ENCODE results near the gene RAB8B.

The RAB8B gene

DNA sequence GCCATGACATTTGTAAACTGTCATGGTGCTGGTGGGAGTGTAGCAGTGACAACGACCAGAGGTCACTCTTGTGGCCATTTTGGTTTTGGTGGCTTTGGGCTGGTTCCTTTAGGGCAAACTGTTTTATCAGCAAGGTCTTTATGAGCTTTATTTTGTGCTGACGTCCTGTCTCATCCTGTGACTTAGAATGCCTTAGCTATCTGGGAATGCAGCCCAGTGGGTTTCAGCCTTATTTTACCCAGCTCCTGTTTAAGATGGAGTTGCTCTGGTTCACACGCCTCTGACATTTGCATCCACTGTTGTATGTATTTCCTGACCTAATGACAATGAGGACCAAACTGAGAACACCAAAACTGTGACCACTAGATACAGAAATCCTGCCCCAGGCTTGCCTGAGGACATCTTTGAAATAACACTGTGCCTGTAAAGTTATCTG is 37.6 kb downstream of the RAB8B start:
- no peak for TF ChIP-seq CTCF (IDR thresholded peaks at IDR 0.05)

DNA sequence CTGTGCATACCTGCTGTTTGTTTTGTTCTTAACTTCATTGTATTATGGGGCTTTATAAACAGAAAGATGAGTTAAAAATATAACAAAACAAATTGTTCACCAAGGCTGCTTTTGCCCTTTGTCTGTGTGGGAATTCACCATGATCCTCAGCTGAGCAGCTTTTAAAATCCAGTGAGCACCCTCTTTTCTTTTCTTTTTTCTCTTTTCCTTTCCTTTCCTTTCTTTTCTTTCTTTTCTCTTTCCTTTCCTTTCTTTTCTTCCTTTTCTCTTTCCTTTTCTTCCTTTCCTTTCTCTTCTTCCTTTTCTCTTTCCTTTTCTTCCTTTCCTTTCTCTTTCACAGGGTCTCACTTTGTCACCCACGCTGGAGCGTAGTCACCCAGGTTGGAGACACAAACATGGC is 38.3 kb downstream of the RAB8B start:
- no peak for TF ChIP-seq CTCF (IDR thresholded peaks at IDR 0.05)

GRCh38 chr15:63231206-63231605 is 41.8 kb downstream of the RAB8B start:
- TF ChIP-seq CTCF (IDR thresholded peaks at IDR 0.05), result no peak

- TF ChIP-seq CTCF (IDR thresholded peaks at IDR 0.05), result no peak
Observed at GRCh38 chr15:63231706-63232105, 42.3 kb downstream of the RAB8B start.

DNA sequence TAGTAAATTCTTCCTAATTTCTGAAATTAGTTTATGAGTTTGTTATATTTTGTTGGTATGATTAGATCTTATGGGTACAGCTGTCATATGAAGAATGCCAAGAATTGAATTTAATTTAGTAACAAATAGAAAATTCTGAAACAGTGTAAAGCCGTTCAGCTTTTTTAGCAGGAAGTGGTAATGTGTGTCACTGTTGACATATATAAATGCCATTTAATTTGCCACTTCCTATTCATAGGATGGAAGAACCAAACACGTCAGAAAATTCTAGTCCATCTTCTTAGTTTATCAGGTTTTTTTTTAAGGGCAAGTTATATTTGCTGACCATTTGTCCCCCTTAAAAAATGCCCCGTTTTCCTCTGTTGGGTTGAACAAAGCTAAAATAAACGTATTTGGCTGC is 43.0 kb downstream of the RAB8B start:
- no peak for TF ChIP-seq CTCF (IDR thresholded peaks at IDR 0.05)

- TF ChIP-seq CTCF (IDR thresholded peaks at IDR 0.05), result no peak
Observed at GRCh38 chr15:63232943-63233342, 43.5 kb downstream of the RAB8B start.

DNA sequence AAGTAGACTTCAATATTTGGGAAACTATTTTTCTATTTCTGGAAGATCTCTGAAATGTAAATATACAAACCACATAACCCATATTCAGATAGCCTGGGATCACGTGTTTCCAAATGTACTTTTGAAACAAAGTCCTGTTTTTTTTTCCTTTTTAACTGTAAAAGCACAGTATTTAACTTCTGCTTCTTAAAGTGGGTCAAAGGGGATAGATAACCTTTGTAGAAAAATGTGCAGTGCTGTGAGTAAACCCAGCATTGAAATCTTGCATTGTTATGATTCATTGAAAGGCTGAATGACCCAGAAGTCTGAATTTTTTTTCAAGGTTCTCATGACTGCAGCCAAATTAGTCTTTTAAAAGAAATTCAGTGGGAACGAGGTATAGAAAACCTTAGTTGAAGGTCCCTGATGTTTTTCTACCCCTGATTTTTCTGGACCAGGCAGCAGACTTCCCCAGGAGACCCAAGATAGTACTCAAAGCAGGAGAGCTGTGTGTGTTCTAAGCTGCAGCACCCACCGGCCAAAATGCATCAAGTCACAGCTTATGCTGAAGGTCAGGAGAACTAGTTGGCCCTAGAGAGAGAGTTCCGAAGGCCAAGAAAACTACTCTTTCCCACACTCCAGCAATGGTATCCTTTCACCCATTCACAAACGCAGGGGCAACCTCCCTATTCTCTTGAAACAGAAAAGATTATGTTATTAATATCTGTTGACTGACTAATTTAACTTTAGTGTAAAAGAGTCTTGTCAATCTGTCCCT is 44.4 kb downstream of the RAB8B start:
- no peak for TF ChIP-seq CTCF (IDR thresholded peaks at IDR 0.05)

GRCh38 chr15:63234451-63234870 is 45.1 kb downstream of the RAB8B start:
- TF ChIP-seq CTCF (IDR thresholded peaks at IDR 0.05), result no peak
